22Rv1 (cell line): ENCODE measurements around the gene SIK2.

Experiments
- CTCF ChIP-seq: fragments of 450-650 bp; IDR thresholded peaks from 2 replicates; pipeline ENCODE4 v1.5.1; 2017; ENCODE audit warnings: mild to moderate bottlenecking
- ZFX ChIP-seq: fragments of 450-650 bp; IDR thresholded peaks from 2 replicates; pipeline ENCODE4 v1.6.1; 2017; ENCODE audit warnings: antibody characterized with exemption, borderline replicate concordance

DNA sequence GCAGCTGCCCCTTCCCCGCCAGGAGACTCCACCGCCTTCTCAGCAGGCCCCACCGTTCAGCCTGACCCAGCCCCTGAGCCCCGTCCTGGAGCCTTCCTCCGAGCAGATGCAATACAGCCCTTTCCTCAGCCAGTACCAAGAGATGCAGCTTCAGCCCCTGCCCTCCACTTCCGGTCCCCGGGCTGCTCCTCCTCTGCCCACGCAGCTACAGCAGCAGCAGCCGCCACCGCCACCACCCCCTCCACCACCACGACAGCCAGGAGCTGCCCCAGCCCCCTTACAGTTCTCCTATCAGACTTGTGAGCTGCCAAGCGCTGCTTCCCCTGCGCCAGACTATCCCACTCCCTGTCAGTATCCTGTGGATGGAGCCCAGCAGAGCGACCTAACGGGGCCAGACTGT lies 121.3 kb downstream of the SIK2 start:
- TF ChIP-seq CTCF (no peak), ZFX (no peak)
